Measurements from ENCODE around the gene SVEP1. TPM values are rescaled to one million over a fixed set of nuclear protein-coding genes. Genes with fewer than 3 reads are reported as not detected.
"Not testable (repeated sequence)": the region's sequence is repeated elsewhere in the genome, so short reads cannot be mapped to it uniquely, and the experiment has no call there.

SVEP1 gene
- total and polyA plus RNA-seq, 2 experiments from 2014 or later: 5.3 to 14.6 TPM

DNA sequence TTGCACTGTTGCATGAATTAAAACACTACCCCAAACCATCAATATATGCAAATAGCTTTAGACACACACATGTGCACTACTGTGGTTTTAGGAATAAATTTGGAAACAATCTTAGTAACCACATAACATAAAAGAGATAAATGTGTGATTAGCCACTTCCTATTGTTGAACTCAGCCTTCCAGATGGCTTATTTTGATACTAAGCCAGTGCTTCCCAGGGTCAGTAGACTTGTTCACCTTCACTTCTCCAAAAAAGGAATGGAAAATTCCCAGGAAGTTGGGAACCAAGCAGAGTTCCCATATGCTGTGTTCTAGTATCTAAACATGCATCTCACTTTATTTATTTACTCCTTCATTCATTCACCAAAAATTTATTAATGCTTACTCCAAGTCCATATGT lies 47.8 kb downstream of the SVEP1 start:
- Histone ChIP-seq H3K4me3 (no peak overlapping the region), H4K20me1 (ENCODE audit: insufficient read depth, poor library complexity, severe bottlenecking) (no peaks in the 10 kb centered on the region), H3K27ac (no peak overlapping the region), H3K27me3 (no peaks in the 10 kb centered on the region), H3K4me2 (no peak overlapping the region), H3K79me2 (no peaks in the 10 kb centered on the region), H3K36me3 (replicated peaks; ENCODE audit: insufficient read depth, low read depth) (no peaks in the 10 kb centered on the region), H2AFZ (no peak overlapping the region), H3K9me3 (ENCODE audit: low read depth) (no peaks in the 10 kb centered on the region), H3K9me2 (replicated peaks; ENCODE audit: insufficient read depth) (no peaks in the 10 kb centered on the region), H3K4me1 (ENCODE audit: insufficient read depth) (no peaks in the 10 kb centered on the region)
- DNase-seq (ENCODE audit: low spot score): no peak
- TF ChIP-seq EZH2phosphoT487 (IDR thresholded peaks at IDR 0.05; ENCODE audit: low read depth, severe bottlenecking, unreplicated experiment) (no peak), EZH2 (IDR thresholded peaks at IDR 0.05; ENCODE audit: borderline replicate concordance) (no peak)
- TF ChIP-seq, protein P1, sequence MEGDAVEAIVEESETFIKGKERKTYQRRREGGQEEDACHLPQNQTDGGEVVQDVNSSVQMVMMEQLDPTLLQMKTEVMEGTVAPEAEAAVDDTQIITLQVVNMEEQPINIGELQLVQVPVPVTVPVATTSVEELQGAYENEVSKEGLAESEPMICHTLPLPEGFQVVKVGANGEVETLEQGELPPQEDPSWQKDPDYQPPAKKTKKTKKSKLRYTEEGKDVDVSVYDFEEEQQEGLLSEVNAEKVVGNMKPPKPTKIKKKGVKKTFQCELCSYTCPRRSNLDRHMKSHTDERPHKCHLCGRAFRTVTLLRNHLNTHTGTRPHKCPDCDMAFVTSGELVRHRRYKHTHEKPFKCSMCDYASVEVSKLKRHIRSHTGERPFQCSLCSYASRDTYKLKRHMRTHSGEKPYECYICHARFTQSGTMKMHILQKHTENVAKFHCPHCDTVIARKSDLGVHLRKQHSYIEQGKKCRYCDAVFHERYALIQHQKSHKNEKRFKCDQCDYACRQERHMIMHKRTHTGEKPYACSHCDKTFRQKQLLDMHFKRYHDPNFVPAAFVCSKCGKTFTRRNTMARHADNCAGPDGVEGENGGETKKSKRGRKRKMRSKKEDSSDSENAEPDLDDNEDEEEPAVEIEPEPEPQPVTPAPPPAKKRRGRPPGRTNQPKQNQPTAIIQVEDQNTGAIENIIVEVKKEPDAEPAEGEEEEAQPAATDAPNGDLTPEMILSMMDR (IDR thresholded peaks at IDR 0.05; ENCODE audit: poor library complexity): no peak

DNA sequence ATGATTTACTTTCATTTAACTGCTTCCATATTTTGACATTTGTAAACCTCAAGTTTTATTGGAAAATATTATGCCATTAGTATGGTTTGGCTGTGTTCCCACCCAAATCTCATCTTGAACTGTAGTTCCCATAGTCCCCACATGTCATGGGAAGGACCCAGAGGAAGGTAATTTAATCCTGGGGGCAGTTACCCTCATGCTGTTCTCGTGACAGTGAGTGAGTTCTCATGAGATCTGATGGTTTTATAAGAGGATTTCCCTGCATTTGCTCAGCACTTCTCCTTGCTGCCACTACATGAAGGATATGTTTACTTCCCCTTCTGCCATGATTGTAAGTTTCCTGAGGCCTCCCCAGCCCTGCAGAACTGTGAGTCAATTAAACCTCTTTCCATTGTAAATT lies 48.3 kb downstream of the SVEP1 start:
- H3K79me2 ChIP-seq: not testable (repeated sequence)
- 81% methylated on average over 1 of the region's 1 CpG for WGBS (ENCODE audit: low lambda C conversion rate, missing lambda C conversion rate)

DNA sequence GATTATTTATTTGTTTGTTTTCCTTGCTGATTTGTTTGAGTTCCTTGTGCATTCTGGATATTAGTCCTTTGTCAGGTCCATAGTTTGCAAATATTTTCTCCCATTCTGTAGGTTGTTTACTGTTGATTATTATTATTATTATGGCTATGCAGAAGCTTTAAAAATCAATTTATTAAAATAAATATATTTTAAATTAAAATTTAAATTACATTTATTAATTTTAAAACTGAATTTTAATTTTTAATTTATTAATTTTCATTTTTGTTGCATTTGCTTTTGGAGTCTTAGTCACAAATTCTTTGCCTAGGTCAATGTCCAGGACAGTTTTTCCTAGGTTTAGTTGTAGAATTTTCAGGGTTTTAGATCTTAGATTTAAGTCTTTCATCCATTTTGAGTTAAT lies 50.9 kb downstream of the SVEP1 start:
- DNase-seq (ENCODE audit: low spot score): no peak
- no peaks in the 10 kb centered on the region for H3K9me3 ChIP-seq (ENCODE audit: low read depth)
- TF ChIP-seq EZH2phosphoT487 (IDR thresholded peaks at IDR 0.05; ENCODE audit: low read depth, severe bottlenecking, unreplicated experiment) (no peak), EZH2 (IDR thresholded peaks at IDR 0.05; ENCODE audit: borderline replicate concordance) (no peak)
- TF ChIP-seq, protein P1 (IDR thresholded peaks at IDR 0.05; ENCODE audit: poor library complexity): no peak
- no peaks in the 10 kb centered on the region for H3K4me1 ChIP-seq (ENCODE audit: insufficient read depth)
- no peaks in the 10 kb centered on the region for H3K9me2 ChIP-seq (replicated peaks; ENCODE audit: insufficient read depth)
- H2AFZ ChIP-seq: no peak overlapping the region
- no peaks in the 10 kb centered on the region for H3K36me3 ChIP-seq (replicated peaks; ENCODE audit: insufficient read depth, low read depth)
- H3K27me3 ChIP-seq: no peaks in the 10 kb centered on the region
- H3K27ac ChIP-seq: no peak overlapping the region
- no peaks in the 10 kb centered on the region for H4K20me1 ChIP-seq (ENCODE audit: insufficient read depth, poor library complexity, severe bottlenecking)
- H3K79me2 ChIP-seq: no peaks in the 10 kb centered on the region
- H3K4me3 ChIP-seq: no peak overlapping the region
- H3K4me2 ChIP-seq: no peak overlapping the region

More for the DNA sequence above, 48.3 kb downstream of the SVEP1 start:
- H3K9me2 ChIP-seq (replicated peaks; ENCODE audit: insufficient read depth); H3K27me3 ChIP-seq; DNase-seq (ENCODE audit: low spot score); H3K4me1 ChIP-seq (ENCODE audit: insufficient read depth); H3K9me3 ChIP-seq (ENCODE audit: low read depth); H3K4me3 ChIP-seq; H2AFZ ChIP-seq; H3K27ac ChIP-seq; H3K4me2 ChIP-seq; H4K20me1 ChIP-seq (ENCODE audit: insufficient read depth, poor library complexity, severe bottlenecking); H3K36me3 ChIP-seq (replicated peaks; ENCODE audit: insufficient read depth, low read depth): not testable (repeated sequence)

DNA sequence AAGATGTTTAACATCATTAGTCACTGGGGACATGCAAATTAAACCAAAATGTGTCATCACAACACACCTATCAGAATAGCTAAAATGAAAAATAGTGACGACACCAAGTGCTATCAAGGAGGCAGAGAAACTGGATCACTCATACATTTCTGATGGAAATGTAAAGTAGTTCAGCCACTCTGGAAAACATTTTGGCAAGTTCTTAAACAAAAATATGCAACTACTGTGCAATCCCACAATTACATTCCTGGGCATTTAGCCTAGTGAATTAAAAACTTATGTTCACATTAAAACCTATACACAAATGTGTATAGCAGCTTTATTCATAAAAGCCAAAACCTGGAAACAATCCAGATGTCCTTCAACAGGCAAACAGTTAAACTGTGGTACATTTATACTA lies 53.1 kb downstream of the SVEP1 start:
- no peaks in the 10 kb centered on the region for H3K4me1 ChIP-seq (ENCODE audit: insufficient read depth)
- H3K4me2 ChIP-seq: no peak overlapping the region
- no peak overlapping the region for H3K4me3 ChIP-seq
- H3K79me2 ChIP-seq: no peaks in the 10 kb centered on the region
- H3K27ac ChIP-seq: no peak overlapping the region
- no peaks in the 10 kb centered on the region for H4K20me1 ChIP-seq (ENCODE audit: insufficient read depth, poor library complexity, severe bottlenecking)
- TF ChIP-seq, protein P1 (IDR thresholded peaks at IDR 0.05; ENCODE audit: poor library complexity): no peak
- TF ChIP-seq EZH2 (IDR thresholded peaks at IDR 0.05; ENCODE audit: borderline replicate concordance) (no peak), EZH2phosphoT487 (IDR thresholded peaks at IDR 0.05; ENCODE audit: low read depth, severe bottlenecking, unreplicated experiment) (no peak)
- H3K9me3 ChIP-seq (ENCODE audit: low read depth): no peaks in the 10 kb centered on the region
- H2AFZ ChIP-seq: no peak overlapping the region
- H3K36me3 ChIP-seq (replicated peaks; ENCODE audit: insufficient read depth, low read depth): no peaks in the 10 kb centered on the region
- no peaks in the 10 kb centered on the region for H3K27me3 ChIP-seq
- no peak for DNase-seq (ENCODE audit: low spot score)
- no peaks in the 10 kb centered on the region for H3K9me2 ChIP-seq (replicated peaks; ENCODE audit: insufficient read depth)
- 90% methylated on average over 1 of the region's 1 CpG for WGBS (ENCODE audit: low lambda C conversion rate, missing lambda C conversion rate)

Measured in hepatocyte (in vitro differentiated cells).